ENCODE results near the gene MED12L. TPM values are rescaled to one million over a fixed set of nuclear protein-coding genes. Genes with fewer than 3 reads are reported as not detected.

MED12L gene
- total RNA-seq, 2 donors from 2014 or later: 15.5 to 28.9 TPM

- Mint-ChIP-seq H3K4me3 (no peak overlapping the region), H3K27ac (no peak overlapping the region), H3K36me3 (ENCODE audit: low read depth) (peaks cover 23% of the 10 kb centered on the region), H3K27me3 (ENCODE audit: insufficient read depth) (no peaks in the 10 kb centered on the region), H3K9me3 (peaks cover 18% of the 10 kb centered on the region), H3K4me1 (peaks cover 5% of the 10 kb centered on the region)
- no peaks in the 10 kb centered on the region for H3K27me3 ChIP-seq (ENCODE audit: control insufficient read depth, insufficient read depth, low read length, poor library complexity, severe bottlenecking)
- no peaks in the 10 kb centered on the region for H3K4me1 ChIP-seq (ENCODE audit: control insufficient read depth, insufficient read depth, low read length)
- H3K27ac ChIP-seq (ENCODE audit: low read depth, low read length): no peak overlapping the region
- H3K36me3 ChIP-seq (ENCODE audit: control insufficient read depth, insufficient read depth, low read length): no peaks in the 10 kb centered on the region
- no peak for TF ChIP-seq CTCF (conservative IDR thresholded peaks at IDR 0.05)
- no peak overlapping the region for H3K4me3 ChIP-seq (ENCODE audit: low read length)
- H3K9ac ChIP-seq (ENCODE audit: extremely low read depth, low read length, poor library complexity, severe bottlenecking): no peak overlapping the region
- WGBS, 2 experiments (ENCODE audit: insufficient coverage in 1 of 2, insufficient read length in 1 of 2): 90% methylated on average over 3 of the region's 3 CpGs; no CpG with 5 or more reads in 1 of the 2 experiments
- H3K9me3 ChIP-seq (ENCODE audit: control insufficient read depth, low read length): peaks cover 16% of the 10 kb centered on the region
- no peak for DNase-seq
These were observed 131.5 kb downstream of the MED12L start for GRCh38 chr3:151216641-151217607.

GRCh38 chr3:151218136-151218535 is 132.7 kb downstream of the MED12L start:
- H3K9me3 Mint-ChIP-seq: peaks cover 27% of the 10 kb centered on the region
- WGBS, 2 experiments (ENCODE audit: insufficient coverage in 1 of 2, insufficient read length in 1 of 2): no CpG with 5 or more reads among the region's 1 CpG
- DNase-seq: no peak
- H3K27ac ChIP-seq (ENCODE audit: low read depth, low read length): no peak overlapping the region
- peaks cover 16% of the 10 kb centered on the region for H3K9me3 ChIP-seq (ENCODE audit: control insufficient read depth, low read length)
- peaks cover 5% of the 10 kb centered on the region for H3K4me1 Mint-ChIP-seq
- no peaks in the 10 kb centered on the region for H3K27me3 ChIP-seq (ENCODE audit: control insufficient read depth, insufficient read depth, low read length, poor library complexity, severe bottlenecking)
- H3K4me1 ChIP-seq (ENCODE audit: control insufficient read depth, insufficient read depth, low read length): no peaks in the 10 kb centered on the region
- no peak overlapping the region for H3K4me3 ChIP-seq (ENCODE audit: low read length)
- H3K4me3 Mint-ChIP-seq: no peak overlapping the region
- no peak for TF ChIP-seq CTCF (conservative IDR thresholded peaks at IDR 0.05)
- H3K36me3 ChIP-seq (ENCODE audit: control insufficient read depth, insufficient read depth, low read length): no peaks in the 10 kb centered on the region
- H3K27me3 Mint-ChIP-seq (ENCODE audit: insufficient read depth): no peaks in the 10 kb centered on the region
- no peak overlapping the region for H3K9ac ChIP-seq (ENCODE audit: extremely low read depth, low read length, poor library complexity, severe bottlenecking)
- H3K27ac Mint-ChIP-seq: no peak overlapping the region
- peaks cover 34% of the 10 kb centered on the region for H3K36me3 Mint-ChIP-seq (ENCODE audit: low read depth)

GRCh38 chr3:151219056-151219455 is 133.6 kb downstream of the MED12L start:
- Mint-ChIP-seq H3K27ac (no peak overlapping the region), H3K4me1 (peaks cover 5% of the 10 kb centered on the region), H3K36me3 (ENCODE audit: low read depth) (peaks cover 34% of the 10 kb centered on the region), H3K9me3 (peaks cover 27% of the 10 kb centered on the region), H3K27me3 (ENCODE audit: insufficient read depth) (no peaks in the 10 kb centered on the region), H3K4me3 (no peak overlapping the region)
- H3K4me1 ChIP-seq (ENCODE audit: control insufficient read depth, insufficient read depth, low read length): no peaks in the 10 kb centered on the region
- no peaks in the 10 kb centered on the region for H3K36me3 ChIP-seq (ENCODE audit: control insufficient read depth, insufficient read depth, low read length)
- H3K27me3 ChIP-seq (ENCODE audit: control insufficient read depth, insufficient read depth, low read length, poor library complexity, severe bottlenecking): no peaks in the 10 kb centered on the region
- no peak overlapping the region for H3K27ac ChIP-seq (ENCODE audit: low read depth, low read length)
- no peak overlapping the region for H3K9ac ChIP-seq (ENCODE audit: extremely low read depth, low read length, poor library complexity, severe bottlenecking)
- H3K4me3 ChIP-seq (ENCODE audit: low read length): no peak overlapping the region
- DNase-seq: no peak
- WGBS, 2 experiments (ENCODE audit: insufficient coverage in 1 of 2, insufficient read length in 1 of 2): 75 to 90% methylated on average over 1 of the region's 1 CpG
- peaks cover 16% of the 10 kb centered on the region for H3K9me3 ChIP-seq (ENCODE audit: control insufficient read depth, low read length)
- TF ChIP-seq CTCF (conservative IDR thresholded peaks at IDR 0.05): no peak
